ENCODE data around the gene APBA1. TPM values are rescaled to one million over a fixed set of nuclear protein-coding genes. Genes with fewer than 3 reads are reported as not detected.

The APBA1 gene
- total RNA-seq, 4 donors from 2014 or later, result 5.8 to 15.7 (median 11.5) TPM

- Histone ChIP-seq H3K27ac (no peak overlapping the region), H3K4me3 (no peak overlapping the region), H3K27me3 (no peaks in the 10 kb centered on the region), H3K9me3 (no peaks in the 10 kb centered on the region), H3K36me3 (no peaks in the 10 kb centered on the region), H3K4me1 (peaks cover 13% of the 10 kb centered on the region)
- DNase-seq (ENCODE audit: low spot score in 2 of 2), result no peak
- 44% methylated on average over 3 of the region's 3 CpGs for WGBS
- TF ChIP-seq POLR2A (IDR thresholded peaks at IDR 0.05), result no peak
Observed at GRCh38 chr9:69569738-69570451, 102.3 kb downstream of the APBA1 start.

- Histone ChIP-seq H3K4me3 (no peak overlapping the region), H3K27ac (no peak overlapping the region), H3K36me3 (no peaks in the 10 kb centered on the region), H3K9me3 (no peaks in the 10 kb centered on the region), H3K27me3 (no peaks in the 10 kb centered on the region), H3K4me1 (peaks cover 12% of the 10 kb centered on the region)
- 27% methylated on average over 1 of the region's 1 CpG for WGBS
- TF ChIP-seq POLR2AphosphoS5 (IDR thresholded peaks at IDR 0.05) (no peak), EP300 (IDR thresholded peaks at IDR 0.05) (no peak), CTCF (IDR thresholded peaks at IDR 0.05) (no peak), POLR2A (IDR thresholded peaks at IDR 0.05) (no peak)
- DNase-seq (ENCODE audit: low spot score in 2 of 2), result no peak
Observed at GRCh38 chr9:69564557-69564956, 107.6 kb downstream of the APBA1 start.

GRCh38 chr9:69559126-69559525 is 113.0 kb downstream of the APBA1 start:
- no peak for TF ChIP-seq POLR2AphosphoS5 (IDR thresholded peaks at IDR 0.05)
- TF ChIP-seq POLR2A (IDR thresholded peaks at IDR 0.05), result no peak
- no peak for TF ChIP-seq EP300 (IDR thresholded peaks at IDR 0.05)
- TF ChIP-seq CTCF (IDR thresholded peaks at IDR 0.05), result no peak
- no peaks in the 10 kb centered on the region for H3K27me3 ChIP-seq
- no peak overlapping the region for H3K4me3 ChIP-seq
- no peaks in the 10 kb centered on the region for H3K36me3 ChIP-seq
- no peak for DNase-seq (ENCODE audit: low spot score in 2 of 2)
- no peak overlapping the region for H3K27ac ChIP-seq
- peaks cover 4% of the 10 kb centered on the region for H3K4me1 ChIP-seq
- H3K9me3 ChIP-seq, result no peaks in the 10 kb centered on the region

- H3K4me3 ChIP-seq, result no peak overlapping the region
- peaks cover 4% of the 10 kb centered on the region for H3K4me1 ChIP-seq
- no peaks in the 10 kb centered on the region for H3K27me3 ChIP-seq
- no peak for DNase-seq (ENCODE audit: low spot score in 2 of 2)
- no peaks in the 10 kb centered on the region for H3K36me3 ChIP-seq
- TF ChIP-seq EP300 (IDR thresholded peaks at IDR 0.05), result no peak
- TF ChIP-seq CTCF (IDR thresholded peaks at IDR 0.05), result no peak
- TF ChIP-seq POLR2AphosphoS5 (IDR thresholded peaks at IDR 0.05), result no peak
- no peak for TF ChIP-seq POLR2A (IDR thresholded peaks at IDR 0.05)
- H3K27ac ChIP-seq, result no peak overlapping the region
- no peaks in the 10 kb centered on the region for H3K9me3 ChIP-seq
- WGBS, result 57% methylated on average over 4 of the region's 4 CpGs
Observed at GRCh38 chr9:69556707-69557106, 115.5 kb downstream of the APBA1 start.

- H3K4me3 ChIP-seq, result no peak overlapping the region
- no peaks in the 10 kb centered on the region for H3K27me3 ChIP-seq
- H3K36me3 ChIP-seq, result no peaks in the 10 kb centered on the region
- no peak for DNase-seq (ENCODE audit: low spot score in 2 of 2)
- no peak for TF ChIP-seq POLR2A (IDR thresholded peaks at IDR 0.05)
- no peak for TF ChIP-seq POLR2AphosphoS5 (IDR thresholded peaks at IDR 0.05)
- TF ChIP-seq CTCF (IDR thresholded peaks at IDR 0.05), result no peak
- no peak for TF ChIP-seq EP300 (IDR thresholded peaks at IDR 0.05)
- no peaks in the 10 kb centered on the region for H3K9me3 ChIP-seq
- H3K27ac ChIP-seq, result no peak overlapping the region
- peaks cover 4% of the 10 kb centered on the region for H3K4me1 ChIP-seq
Observed at GRCh38 chr9:69555802-69556201, 116.4 kb downstream of the APBA1 start.

- WGBS, result 44% methylated on average over 6 of the region's 6 CpGs
- no peaks in the 10 kb centered on the region for H3K9me3 ChIP-seq
- TF ChIP-seq POLR2AphosphoS5 (IDR thresholded peaks at IDR 0.05) (no peak), EP300 (IDR thresholded peaks at IDR 0.05) (no peak), CTCF (IDR thresholded peaks at IDR 0.05) (no peak), POLR2A (IDR thresholded peaks at IDR 0.05) (no peak)
- no peak overlapping the region for H3K27ac ChIP-seq
- no peak for DNase-seq (ENCODE audit: low spot score in 2 of 2)
- H3K36me3 ChIP-seq, result no peaks in the 10 kb centered on the region
- H3K27me3 ChIP-seq, result no peaks in the 10 kb centered on the region
- peaks cover 4% of the 10 kb centered on the region for H3K4me1 ChIP-seq
- no peak overlapping the region for H3K4me3 ChIP-seq
Observed at GRCh38 chr9:69554945-69555344, 117.2 kb downstream of the APBA1 start.

All from suprapubic skin (tissue), 4 donors.